HG03354 (cell line): Measurements from ENCODE around the gene OR13J1.
"Not testable (repeated sequence)": the region's sequence is repeated elsewhere in the genome, so short reads cannot be mapped to it uniquely, and the experiment has no call there.

ENCODE experiments used
- ATAC-seq: cut with Tn5 transposase; IDR thresholded peaks from one replicate; pipeline ENCODE4 v1.9.1; 2021; ENCODE audit warnings: mild to moderate bottlenecking; ENCODE audit not compliant: unreplicated experiment, poor library complexity, severe bottlenecking

Gene OR13J1

DNA sequence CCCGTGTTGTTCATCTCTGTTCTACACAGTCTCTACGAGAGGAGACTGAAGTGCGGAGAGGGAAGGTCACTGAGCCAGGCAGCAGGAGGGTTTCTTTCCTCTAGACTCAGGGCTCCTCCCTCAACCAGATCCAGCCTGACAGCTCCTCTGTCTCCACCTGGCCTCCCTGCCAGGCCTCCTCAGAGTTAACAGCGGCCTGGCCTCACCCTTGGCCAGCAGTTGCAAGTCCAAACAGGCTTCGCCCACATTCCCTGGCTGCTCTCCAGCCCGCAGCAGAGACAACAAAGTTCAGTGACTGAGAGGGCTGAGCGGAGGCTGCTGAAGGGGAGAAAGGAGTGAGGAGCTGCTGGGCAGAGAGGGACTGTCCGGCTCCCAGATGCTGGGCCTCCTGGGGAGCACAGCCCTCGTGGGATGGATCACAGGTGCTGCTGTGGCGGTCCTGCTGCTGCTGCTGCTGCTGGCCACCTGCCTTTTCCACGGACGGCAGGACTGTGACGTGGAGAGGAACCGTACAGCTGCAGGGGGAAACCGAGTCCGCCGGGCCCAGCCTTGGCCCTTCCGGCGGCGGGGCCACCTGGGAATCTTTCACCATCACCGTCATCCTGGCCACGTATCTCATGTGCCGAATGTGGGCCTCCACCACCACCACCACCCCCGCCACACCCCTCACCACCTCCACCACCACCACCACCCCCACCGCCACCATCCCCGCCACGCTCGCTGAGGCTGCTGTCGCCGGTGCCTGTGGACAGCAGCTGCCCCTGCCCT is 35.9 kb upstream of the OR13J1 start, which contains the start of gene HRCT1:
Gene HRCT1, plus strand, starts transcription at position 291 of the 768 bp plus-strand sequence. Its CDS starts 86 bp downstream, at position 377.
- ATAC-seq, result no peak

GRCh38 chr9:35905051-35905781 is 35.0 kb upstream of the OR13J1 start:
- no peak for ATAC-seq

- ATAC-seq, result no peak
Observed at GRCh38 chr9:35904338-35904737, 34.1 kb upstream of the OR13J1 start.

DNA sequence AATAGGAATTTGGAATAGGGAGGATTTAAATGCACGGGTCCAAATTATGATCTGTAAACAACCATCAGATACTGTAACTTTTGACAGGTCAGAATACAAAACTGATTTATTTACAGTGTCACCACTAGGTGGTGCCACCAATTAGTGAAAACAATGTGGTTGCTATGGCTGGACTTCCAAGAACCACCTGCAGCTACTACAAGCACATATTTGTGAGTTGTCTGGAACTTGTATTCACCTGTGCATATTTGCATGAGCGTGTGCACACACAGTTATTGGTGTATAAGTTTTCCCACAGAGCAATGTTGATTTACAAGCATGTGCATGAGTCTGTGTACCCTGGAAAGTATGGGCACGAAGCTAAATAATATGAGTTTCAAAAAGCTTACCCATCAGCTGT is 32.8 kb upstream of the OR13J1 start:
- no peak for ATAC-seq

GRCh38 chr9:35899021-35899420 is 28.8 kb upstream of the OR13J1 start:
- ATAC-seq, result no peak

DNA sequence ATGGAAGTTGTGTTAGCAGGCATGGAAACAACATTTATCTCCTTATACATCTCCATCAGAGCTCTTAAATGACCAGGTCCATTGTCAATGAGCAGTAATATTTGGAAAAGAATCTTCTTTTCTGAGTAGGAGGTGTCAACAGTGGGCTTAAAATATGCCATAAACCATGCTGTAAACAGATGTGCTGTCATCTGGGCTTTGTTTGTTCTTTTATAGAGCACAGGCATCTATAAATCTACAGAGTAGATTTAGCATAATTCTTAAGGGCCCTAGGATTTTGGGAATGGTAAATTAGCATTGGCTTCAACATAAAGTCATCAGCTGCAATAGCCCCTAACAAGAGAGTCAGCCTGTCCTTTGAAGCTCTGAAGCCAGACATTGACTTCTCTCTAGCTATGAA is 28.1 kb upstream of the OR13J1 start:
- no peak for ATAC-seq

- ATAC-seq, result not testable (repeated sequence)
Observed at GRCh38 chr9:35897376-35898099, 27.3 kb upstream of the OR13J1 start.

DNA sequence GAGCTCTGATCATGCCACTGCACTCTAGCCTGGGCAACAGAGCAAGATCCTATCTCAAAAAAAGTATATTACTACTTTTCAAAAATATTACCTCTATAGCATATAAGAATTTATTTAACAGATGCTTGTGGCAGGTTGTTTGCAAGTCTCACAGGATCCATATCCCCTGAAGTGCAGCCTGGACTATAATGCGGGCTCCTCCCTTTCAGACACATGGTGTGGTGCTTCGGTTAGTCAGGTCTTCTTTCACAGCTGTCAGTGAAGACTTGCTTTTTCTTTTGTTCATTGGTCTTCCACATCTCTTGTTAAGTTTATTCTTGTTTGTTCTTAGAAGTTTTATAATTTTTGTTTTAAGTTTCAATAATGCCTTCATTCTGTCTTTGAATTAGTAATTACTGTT is 26.4 kb upstream of the OR13J1 start:
- ATAC-seq, result no peak

DNA sequence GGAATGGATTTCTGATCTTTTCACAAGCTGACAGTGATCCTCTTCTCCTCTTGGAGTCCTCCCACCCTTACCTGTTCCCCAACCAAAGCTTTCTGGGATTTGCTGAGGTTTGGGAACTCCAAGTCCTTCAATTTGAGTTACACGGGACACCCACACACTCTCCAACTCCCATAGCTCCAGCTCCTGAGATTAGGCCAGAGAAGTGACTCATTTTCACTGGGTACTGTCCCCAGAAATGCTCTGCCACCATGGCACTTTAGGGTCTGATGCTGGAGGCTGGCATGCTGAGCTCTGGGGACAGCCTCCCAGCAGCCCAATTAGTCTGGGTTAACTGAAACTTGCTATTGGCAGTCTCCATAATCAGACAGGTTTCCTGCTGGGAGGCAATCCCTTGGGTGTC is 21.9 kb upstream of the OR13J1 start:
- no peak for ATAC-seq

DNA sequence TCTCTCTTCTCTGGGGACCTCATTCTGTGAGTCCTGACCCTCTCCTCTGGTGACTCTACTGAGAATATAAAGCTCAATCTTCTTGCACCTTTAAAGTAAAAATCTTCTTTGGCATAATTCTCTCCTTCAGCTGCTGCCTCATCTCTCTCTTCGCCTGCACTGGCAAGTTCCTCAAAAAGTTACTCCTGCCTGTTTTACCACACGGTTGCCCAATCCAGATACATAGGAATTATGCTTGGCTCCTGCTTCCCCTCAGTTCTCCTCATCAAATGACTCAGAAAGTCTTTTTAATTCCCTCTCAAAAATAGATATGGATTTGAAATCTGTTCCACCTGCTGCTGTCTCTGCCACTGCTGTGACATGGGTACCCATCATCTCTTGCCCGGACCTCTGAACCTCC is 21.4 kb upstream of the OR13J1 start:
- ATAC-seq, result no peak

DNA sequence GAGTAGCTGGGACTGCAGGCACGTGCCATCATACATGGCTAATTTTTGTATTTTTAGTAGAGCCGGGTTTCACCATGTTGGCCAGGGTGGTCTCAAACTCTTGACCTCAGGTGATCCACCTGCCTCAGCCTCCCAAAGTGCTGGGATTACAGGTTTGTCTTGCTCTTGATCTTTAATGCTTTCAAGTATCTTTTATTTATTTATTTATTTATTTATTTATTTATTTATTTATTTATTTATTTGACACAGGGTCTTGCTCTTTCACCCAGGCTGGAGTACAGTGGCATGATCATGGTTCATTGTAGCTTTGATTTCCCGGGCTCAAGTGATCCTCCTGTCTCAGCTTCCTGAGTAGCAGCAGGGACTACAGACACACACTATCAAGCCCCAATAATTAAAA is 14.7 kb upstream of the OR13J1 start:
- not testable (repeated sequence) for ATAC-seq

DNA sequence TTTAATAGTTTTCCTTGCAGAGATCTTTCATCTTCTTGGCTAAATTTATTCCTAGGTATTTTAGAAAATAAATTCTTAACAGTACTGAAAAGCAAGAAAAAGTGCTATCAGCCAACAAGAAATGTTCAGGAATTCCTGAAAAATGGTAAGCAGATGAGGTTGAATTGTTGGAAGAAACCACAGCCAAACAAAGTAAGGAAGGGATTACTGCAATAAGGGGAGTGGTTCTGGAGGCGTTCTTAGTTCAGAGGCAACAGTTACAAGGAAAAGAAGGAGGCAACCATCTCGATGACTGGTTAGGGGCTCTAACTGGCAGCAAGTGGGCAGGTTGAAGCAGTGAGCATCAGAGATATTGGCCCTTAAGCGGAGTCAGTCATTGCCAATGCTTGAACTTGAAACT is 12.8 kb upstream of the OR13J1 start:
- no peak for ATAC-seq

- no peak for ATAC-seq
Observed at GRCh38 chr9:35882263-35882848, 12.2 kb upstream of the OR13J1 start.

GRCh38 chr9:35872505-35872904 is 2.3 kb upstream of the OR13J1 start:
- no peak for ATAC-seq

DNA sequence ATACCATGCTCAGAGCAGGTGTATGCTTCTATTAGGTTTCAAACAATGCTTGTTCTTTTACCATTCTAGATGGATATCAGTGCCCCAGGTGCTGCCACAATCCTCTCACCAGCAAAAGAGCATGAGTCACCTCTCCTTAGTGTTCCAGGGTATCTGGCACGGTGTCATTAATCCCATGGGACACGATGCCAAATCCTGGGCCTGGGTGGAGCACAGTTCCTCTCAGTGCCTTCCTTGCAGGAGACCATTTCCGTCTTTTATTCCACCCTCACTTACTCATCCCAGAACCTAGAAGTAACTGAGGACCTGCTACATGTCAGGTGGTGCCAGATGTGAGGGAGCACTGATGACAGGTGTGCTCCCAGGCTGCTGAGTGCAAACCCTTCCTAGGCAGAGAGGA is 1.3 kb upstream of the OR13J1 start:
- ATAC-seq, result no peak

DNA sequence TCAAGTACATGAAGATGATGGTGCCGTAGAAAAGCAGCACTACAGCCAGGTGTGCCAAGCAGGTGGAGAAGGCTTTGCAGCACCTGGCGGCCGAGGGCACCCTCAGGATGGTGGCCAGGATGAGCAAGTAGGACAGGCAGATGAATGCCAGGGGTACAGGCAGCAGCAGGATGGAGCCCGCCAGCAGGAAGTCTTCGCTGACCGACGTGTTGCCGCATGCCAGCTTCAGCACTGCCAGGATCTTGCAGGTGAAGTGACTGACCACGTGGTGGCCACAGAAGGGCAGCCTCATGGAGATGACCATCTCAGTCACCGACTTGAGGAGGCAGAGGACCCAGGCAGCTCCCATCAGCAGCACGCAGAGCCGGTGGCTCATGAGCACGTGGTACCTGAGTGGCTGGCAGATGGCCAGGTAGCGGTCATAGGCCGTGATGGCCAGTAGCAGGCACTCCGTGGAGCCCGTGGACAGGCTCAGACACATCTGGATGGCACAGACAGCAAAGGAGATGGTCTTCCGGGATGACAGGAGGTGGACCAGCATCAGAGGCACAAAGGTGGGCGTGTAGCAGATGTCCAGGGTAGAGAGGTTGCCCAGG is 482 bp downstream of the OR13J1 start:
- ATAC-seq, result no peak

DNA sequence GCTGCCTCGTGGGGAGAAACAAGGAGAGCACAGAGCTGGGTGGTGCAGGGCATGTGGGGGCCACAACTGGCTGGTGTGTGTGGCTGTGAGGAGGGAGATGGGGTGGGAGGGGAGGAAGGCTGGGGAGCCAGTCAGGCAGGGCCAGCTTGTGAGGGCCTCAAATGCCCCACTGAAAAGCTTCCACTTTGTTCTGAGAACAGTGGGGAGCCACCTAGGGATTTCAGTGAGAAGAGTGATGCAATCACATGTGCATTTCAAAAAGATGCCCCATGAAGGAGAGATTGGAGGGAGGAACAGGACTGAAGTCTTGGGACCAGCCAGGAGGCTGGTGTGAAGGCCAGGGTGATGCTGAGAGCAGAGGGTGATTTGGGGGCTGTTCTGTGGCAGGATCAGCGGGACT is 1.3 kb downstream of the OR13J1 start:
- ATAC-seq, result no peak

GRCh38 chr9:35867538-35867937 is 2.7 kb downstream of the OR13J1 start:
- ATAC-seq, result no peak

DNA sequence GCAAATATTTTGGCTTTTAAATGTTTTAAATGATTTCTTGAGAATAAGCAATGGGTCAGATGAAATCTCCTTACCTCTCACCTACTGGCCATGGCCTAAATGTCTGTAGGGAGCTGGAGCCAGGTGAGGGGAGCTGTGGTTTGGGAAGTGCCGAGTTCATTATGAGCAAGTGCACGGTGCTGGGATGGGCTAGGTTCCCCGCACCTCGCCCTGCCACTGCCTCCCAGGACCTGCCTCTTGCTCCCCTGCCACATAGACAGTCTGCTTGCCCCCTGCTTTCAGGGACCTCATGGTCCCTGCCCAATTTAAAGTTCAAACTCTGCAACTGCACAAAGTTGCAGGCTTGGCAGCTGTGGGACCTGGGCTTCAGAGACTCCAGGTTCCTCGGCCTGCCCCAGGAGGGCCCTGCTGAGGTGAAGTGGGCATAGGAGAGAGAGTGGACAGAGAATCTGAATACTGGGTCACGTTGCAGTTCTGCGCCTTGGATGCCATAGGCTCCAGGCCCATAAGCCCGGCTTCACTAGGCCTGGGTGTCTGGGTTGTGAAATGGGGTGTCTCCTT is 5.4 kb downstream of the OR13J1 start:
- no peak for ATAC-seq

DNA sequence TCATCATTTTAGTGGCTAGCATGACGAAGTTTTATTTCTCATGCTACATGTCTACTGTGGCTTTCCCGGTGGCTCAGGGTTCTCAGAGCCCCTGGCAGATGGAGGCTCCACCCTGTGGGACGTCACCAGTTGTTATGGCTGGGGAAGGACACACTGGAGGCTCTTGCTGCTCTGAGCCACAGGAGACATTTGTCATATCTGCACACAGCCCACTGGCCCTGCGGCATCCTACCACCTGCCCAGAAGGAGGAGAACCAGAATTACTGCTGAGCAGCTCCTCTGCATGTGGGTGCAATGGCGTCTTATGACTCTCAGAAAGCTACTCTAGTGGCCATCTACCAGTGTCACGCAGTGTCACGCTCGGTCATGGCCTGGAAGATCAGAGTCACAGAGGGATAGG is 6.6 kb downstream of the OR13J1 start:
- no peak for ATAC-seq
